MM.1S (cell line): ENCODE results near the gene KLK2.

ENCODE experiments used
- EZH2 ChIP-seq: fragments of 300-600 bp; sonication (generic); optimal IDR thresholded peaks from 2 replicates; pipeline ENCODE3; 2017; ENCODE audit warnings: low read depth, mild to moderate bottlenecking, antibody characterized with exemption, low read length, mixed read lengths
- EZH2phosphoT487 ChIP-seq: fragments of 300-600 bp; sonication (generic); IDR thresholded peaks from 2 replicates; pipeline ENCODE4 v1.6.1; 2018; ENCODE audit warnings: antibody characterized with exemption, low read length
- TF ChIP-seq, protein P1 (sequence below): fragments of 300-600 bp; sonication (generic); IDR thresholded peaks from 2 replicates; pipeline ENCODE4 v1.5.1; 2016; ENCODE audit warnings: antibody characterized with exemption, low read length, mixed read lengths

- TF ChIP-seq, protein P1, sequence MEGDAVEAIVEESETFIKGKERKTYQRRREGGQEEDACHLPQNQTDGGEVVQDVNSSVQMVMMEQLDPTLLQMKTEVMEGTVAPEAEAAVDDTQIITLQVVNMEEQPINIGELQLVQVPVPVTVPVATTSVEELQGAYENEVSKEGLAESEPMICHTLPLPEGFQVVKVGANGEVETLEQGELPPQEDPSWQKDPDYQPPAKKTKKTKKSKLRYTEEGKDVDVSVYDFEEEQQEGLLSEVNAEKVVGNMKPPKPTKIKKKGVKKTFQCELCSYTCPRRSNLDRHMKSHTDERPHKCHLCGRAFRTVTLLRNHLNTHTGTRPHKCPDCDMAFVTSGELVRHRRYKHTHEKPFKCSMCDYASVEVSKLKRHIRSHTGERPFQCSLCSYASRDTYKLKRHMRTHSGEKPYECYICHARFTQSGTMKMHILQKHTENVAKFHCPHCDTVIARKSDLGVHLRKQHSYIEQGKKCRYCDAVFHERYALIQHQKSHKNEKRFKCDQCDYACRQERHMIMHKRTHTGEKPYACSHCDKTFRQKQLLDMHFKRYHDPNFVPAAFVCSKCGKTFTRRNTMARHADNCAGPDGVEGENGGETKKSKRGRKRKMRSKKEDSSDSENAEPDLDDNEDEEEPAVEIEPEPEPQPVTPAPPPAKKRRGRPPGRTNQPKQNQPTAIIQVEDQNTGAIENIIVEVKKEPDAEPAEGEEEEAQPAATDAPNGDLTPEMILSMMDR, result no peak
- TF ChIP-seq EZH2phosphoT487 (no peak), EZH2 (no peak)
Observed at GRCh38 chr19:50889638-50890037, 16.4 kb downstream of the KLK2 start.
